HL-60 (cell line): ENCODE data around the gene ARHGEF4.

Source experiments
- CTCF ChIP-seq: IDR thresholded peaks from one replicate; pipeline ENCODE4 v1.5.1; 2011; ENCODE audit warnings: low read length, control low read depth, inconsistent platforms; ENCODE audit not compliant: insufficient read depth
- GABPA ChIP-seq: IDR thresholded peaks from 2 replicates; pipeline ENCODE4 v1.6.1; 2012; ENCODE audit warnings: low read depth
- POLR2AphosphoS5 ChIP-seq: IDR thresholded peaks from 2 replicates; pipeline ENCODE4 v1.6.1; 2012; ENCODE audit warnings: low read depth
- SPI1 ChIP-seq: IDR thresholded peaks from 2 replicates; pipeline ENCODE4 v1.6.1; 2012; ENCODE audit warnings: low read depth, mild to moderate bottlenecking, borderline replicate concordance

GRCh38 chr2:131039908-131040660 lies 203.4 kb downstream of the ARHGEF4 start:
- TF ChIP-seq CTCF (no peak), SPI1 (no peak), POLR2AphosphoS5 (no peak), GABPA (no peak)
